Bronchial smooth muscle cell (primary cell): ENCODE data around the gene PLPP3. TPM values are rescaled to one million over a fixed set of nuclear protein-coding genes. Genes with fewer than 3 reads are reported as not detected.

Experiments used
- total RNA-seq: library from RNA; depleted of rRNA; stranded (reverse); fragments of >200 nt; gene quantifications from 2 replicates; pipeline ENCODE4 v1.2.1, GENCODE V29; 2014

PLPP3 gene
- total RNA-seq, result 314 and 435 TPM in 2 replicates

DNA sequence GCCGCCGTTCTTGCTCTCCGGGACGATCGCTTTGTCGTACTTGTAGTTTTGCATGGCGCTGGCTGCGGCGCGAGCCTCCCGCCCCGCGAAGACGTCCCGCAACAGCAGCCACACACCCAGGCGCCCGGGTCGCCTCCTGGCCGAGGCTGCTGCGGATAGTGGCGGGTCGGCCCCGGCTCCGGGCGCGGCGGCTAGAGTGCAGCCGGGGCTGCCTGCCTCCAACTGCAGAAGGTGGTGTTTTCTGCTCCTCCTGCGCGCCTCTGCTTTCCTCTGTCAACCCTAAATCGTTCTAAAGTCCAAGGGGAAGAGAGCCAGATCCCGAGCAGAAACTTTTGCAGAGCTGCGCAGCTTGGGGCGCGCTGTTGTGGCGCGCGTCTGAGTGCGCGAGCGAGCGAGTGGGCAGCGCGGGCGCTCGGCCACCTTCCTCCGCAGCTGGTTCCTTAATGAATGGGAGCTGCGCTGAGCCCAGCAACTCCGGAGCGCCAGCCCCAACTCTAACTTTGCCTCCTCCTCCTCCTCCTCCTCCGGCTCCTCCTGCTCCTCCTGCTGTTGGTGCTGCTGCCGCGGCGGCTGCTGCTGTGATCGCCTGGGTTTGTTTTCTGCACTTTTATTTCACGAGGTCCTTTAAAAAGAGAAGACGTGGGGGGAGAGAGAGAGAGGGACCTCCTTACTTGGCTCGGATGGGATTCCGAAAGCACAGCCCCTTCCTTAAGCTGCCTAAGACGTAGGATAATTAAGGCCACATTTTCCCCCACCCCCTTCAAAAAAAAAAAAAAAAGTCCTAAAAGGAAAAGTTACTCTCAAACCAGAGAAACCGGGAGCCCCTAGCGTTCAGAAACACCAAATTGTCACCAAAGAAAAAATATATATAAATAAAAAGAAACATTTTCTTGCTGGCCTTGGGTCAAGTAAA lies at the start of gene PLPP3:
PLPP3 (minus strand) TSS at position 601 of the 913 bp plus-strand sequence; CDS start at position 54, 547 bp downstream.

Other genes starting within 250 kb of the PLPP3 start
- 0.69 and 1.1 TPM in 2 replicates for gene PRKAA2, start 65.8 kb upstream of the PLPP3 start, total RNA-seq
- not detected in 2 replicates for gene FYB2, start 239.8 kb upstream of the PLPP3 start, total RNA-seq